Measurements from ENCODE around the gene ZNF385D.

Gene ZNF385D

DNA sequence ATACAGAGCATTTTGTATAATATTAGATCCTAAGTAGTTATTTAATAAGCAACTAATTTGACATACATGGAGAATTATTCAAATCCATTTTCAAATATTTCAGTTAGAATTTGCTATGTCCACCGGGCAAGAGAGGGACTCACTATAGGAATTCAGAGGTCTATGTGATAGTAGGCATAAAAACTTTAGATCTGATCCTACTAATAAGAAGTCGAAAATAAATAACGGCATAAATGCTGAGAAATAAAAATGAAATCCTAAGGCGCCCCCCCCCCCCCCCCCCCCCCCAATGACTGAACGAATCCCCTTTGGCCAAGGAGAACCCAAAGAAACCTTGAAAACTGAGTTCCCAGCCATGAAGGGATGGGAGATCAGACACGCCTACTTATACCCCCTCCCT, 80.6 kb downstream of the ZNF385D start:
- DNase-seq (ENCODE audit: low spot score) = no peak

- DNase-seq (ENCODE audit: low spot score) = no peak
These were observed 83.0 kb downstream of the ZNF385D start for GRCh38 chr3:21668012-21668411.

DNA sequence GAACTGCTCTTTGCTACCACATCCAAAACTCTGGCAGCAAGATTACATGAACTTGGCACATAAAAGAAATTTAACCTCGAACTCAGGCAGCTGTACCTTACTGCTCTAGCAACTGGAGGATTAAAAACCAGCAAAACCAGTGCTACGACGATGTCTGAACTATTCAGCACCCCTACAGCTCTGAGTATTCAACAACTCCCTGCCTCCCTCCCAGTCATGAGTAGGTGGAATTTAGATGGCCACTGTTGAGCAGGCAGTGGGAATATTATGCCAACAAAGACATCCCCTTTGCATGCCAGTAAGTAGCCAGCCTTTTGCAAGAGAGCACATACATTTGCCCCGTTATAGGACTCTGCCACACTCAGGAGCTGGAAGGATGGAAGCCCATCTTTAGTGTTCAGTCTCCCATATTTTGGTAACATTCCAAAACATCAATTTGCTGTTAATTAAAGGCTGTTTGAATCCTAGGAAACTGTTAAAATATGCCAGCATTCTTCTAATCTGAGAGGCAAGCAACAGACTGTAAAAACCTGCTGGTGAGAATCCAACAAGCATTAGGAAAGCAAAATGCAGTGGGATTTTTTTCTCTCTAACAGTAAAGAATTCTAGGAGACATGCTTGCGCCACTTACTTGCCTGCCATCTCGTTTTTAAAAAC, 85.4 kb downstream of the ZNF385D start:
- no peak for DNase-seq (ENCODE audit: low spot score)

- DNase-seq (ENCODE audit: low spot score) = no peak
These were observed 86.0 kb downstream of the ZNF385D start for GRCh38 chr3:21664996-21665395.

GRCh38 chr3:21662403-21662802, 88.6 kb downstream of the ZNF385D start:
- DNase-seq (ENCODE audit: low spot score) = no peak

GRCh38 chr3:21654662-21655061, 96.3 kb downstream of the ZNF385D start:
- DNase-seq (ENCODE audit: low spot score) = no peak

GRCh38 chr3:21654241-21654640, 96.8 kb downstream of the ZNF385D start:
- no peak for DNase-seq (ENCODE audit: low spot score)

GRCh38 chr3:21649519-21649918, 101.5 kb downstream of the ZNF385D start:
- DNase-seq (ENCODE audit: low spot score) = no peak

GRCh38 chr3:21647961-21648360, 103.0 kb downstream of the ZNF385D start:
- DNase-seq (ENCODE audit: low spot score) = no peak

DNA sequence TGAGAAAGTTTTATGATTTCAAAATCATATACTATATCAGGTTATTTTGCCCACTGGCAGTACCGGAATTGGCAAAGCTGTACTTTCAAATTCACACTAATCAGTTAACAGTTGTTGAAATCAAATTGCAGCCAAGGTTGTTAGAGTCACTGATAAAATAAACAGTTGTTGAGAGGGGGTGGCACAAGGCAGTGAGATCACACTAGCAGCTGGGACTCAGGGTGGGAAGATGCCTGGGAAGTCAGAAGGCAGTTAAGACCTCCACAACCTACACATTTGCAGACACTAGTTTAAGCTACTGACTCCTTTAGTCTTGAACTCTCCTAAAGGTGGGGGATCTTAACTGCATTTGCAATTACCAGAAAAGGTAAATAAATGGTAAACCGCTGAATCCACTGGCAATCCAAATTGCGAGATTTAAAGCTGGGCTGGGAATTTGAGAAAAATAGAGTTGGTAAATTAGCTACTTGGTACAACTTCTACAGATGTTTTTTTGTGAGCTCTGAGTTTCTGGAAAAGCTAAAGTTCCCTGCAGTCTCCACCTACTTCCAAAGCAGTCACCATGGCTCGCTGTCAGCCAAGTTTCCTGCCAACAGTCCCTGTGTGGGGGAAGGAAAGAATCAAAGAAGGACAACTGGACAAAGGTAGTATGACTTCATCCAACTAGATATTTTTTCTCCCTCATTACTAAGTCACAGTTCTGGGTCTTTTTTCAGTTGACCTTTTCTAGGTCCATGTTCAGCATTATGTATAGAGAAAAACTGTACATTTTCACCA, 105.7 kb downstream of the ZNF385D start:
- DNase-seq (ENCODE audit: low spot score) = no peak

DNA sequence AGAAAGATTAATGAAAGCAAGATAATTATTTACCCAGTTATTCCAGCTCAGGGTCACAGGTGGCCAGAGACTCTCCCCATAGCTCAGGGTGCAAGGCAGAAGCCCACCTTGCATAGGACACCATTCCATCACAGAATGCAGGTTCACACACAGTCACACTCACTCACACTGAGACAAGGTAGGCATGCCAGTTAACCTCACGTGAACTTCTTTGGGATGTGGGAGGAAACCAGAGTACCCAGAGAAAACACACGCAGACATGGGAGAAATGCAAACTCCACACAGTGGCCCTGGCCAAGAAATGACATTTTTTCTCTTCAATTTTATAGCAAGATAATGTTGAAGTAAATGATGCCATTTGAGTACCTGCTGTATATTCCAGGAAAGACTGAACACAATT, 106.7 kb downstream of the ZNF385D start:
- DNase-seq (ENCODE audit: low spot score) = no peak

DNA sequence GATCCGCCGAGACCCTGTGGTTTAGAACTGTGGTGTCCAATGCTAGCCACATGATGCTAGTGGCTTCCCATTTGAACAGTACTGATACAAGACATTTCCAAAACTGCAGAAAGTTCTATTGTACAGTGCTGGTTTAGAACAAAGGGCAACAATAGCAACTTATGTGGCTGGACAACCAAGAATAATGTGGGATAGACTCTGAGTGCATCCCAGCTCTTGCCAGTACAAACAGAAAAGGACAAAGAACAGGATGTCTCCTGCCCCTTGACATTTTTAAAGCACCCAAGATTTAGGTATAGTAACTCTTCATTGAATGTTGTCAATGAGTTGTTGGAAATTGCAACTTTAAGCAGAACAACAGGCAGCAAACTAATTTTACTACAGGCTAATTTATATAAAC, 107.3 kb downstream of the ZNF385D start:
- DNase-seq (ENCODE audit: low spot score) = no peak

DNA sequence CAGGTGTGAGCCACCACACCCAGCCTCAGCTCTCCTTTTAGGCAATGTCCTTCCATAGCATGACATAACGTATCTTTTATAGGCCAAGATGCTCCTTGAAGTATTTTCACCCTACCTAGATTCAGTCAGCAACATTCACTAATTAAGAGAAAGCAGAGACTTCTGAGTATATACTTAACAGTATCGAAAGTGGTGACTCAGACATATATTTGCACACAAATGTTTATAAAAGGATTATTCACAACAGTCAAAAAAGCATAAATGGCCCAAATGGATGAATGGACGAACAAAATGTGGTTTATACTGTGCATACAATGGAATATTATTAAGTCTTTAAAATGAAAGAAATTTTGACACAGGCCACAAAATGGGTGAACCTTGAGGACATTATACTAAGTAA, 108.6 kb downstream of the ZNF385D start:
- no peak for DNase-seq (ENCODE audit: low spot score)

- DNase-seq (ENCODE audit: low spot score) = no peak
These were observed 109.1 kb downstream of the ZNF385D start for GRCh38 chr3:21641959-21642358.

- DNase-seq (ENCODE audit: low spot score) = no peak
These were observed 112.5 kb downstream of the ZNF385D start for GRCh38 chr3:21638488-21638887.

DNA sequence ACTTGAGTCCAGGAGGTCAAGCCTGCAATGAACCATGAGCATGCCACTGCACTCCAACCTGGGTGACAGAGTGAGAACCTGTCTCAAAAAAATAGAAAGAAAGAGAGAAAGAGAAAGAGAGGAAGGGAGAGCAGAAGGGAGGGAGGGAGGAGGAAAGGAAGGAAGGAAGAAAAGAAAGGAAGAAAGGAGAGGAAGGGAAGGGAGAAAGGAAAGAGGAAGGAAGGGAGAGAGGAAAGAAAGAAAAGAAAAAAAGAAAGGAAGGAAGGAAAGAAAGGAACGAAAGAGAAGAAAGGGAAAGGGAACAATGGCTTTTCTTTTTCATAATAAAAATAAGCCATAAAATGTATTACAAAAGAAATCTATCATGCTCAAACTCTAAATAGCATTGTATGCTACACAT, 116.9 kb downstream of the ZNF385D start:
- no peak for DNase-seq (ENCODE audit: low spot score)

GRCh38 chr3:21624524-21624923, 126.5 kb downstream of the ZNF385D start:
- no peak for DNase-seq (ENCODE audit: low spot score)

GRCh38 chr3:21621181-21621651, 129.8 kb downstream of the ZNF385D start:
- no peak for DNase-seq (ENCODE audit: low spot score)

DNA sequence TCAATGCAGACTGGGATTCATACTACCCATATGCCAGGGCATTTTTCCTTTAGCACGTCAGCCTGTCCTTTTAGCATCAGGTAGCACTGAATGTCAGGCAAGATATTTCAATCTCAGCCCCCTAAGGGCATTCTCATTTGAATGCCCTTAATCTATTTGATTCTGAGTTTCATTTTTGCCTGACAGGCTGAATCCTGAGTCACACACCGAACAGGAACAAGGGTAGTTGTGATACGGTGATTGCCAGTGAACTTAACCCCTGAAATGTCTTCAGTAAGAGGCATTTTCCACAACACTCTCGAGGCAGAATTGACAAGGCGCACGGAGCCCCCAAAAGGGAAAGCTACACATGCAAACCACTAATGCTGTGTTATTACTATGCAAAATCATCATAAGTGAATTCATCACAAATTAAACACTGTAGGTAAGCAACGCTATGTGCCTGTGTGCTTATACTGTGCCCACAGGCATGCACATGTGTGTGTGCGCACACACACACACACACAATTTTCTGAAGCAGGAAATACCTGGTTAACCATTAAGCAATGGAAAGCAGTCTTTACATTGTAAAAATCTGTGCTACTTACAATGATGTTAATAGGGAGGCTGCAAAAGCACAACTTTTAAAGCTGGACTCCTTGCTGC, 130.4 kb downstream of the ZNF385D start:
- no peak for DNase-seq (ENCODE audit: low spot score)

- no peak for DNase-seq (ENCODE audit: low spot score)
These were observed 132.3 kb downstream of the ZNF385D start for GRCh38 chr3:21618695-21619094.

DNA sequence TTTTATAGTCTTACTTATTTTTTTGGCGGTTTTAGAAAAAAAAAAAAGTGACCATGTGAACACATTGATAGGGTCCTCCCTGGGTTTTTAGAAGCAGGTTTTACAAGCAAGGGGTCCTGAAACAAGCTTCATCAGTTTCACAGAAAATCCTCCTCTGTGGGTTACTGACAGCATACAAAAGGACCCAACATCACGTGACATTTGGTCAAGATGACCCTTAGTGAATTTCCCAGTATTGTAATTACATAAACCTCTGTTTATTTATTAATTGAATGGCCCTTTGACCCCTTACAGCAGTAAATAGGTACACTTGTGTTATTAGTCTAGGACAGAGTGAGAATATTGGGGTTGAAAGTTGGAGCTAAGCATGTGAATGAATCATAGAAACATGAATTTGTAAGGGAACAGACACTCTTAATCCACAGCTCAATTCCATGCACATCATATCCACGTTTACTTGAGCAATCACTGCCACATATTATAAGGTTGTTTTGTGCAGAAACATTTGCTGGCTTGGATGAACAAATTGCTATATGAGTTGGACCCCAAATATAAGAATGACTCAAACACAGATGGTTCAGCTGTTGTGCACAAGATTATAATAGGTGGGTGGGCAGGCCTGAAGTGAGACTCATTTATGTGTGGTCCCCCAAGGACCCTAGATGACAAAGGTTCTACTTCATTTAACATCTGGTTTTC, 137.5 kb downstream of the ZNF385D start:
- DNase-seq (ENCODE audit: low spot score) = no peak

GRCh38 chr3:21601178-21601577, 149.8 kb downstream of the ZNF385D start:
- no peak for DNase-seq (ENCODE audit: low spot score)

DNA sequence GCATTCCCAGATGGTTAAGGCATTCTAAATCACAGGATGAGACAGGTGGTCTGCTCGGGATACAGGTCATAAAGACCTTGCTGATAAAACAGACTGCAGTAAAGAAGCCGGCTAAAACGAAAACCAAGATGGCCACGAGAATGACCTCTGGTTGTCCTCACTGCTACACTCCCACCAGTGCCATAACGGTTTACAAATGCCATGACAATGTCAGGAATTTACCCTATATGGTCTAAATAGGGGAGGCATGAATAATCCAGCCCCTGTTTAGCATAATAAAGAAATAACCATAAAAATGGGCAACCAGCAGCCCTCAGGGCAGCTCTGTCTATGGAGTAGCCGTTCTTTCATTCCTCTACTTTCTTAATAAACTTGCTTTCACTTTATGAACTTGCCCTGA, 151.1 kb downstream of the ZNF385D start:
- DNase-seq (ENCODE audit: low spot score) = no peak
